K562 (cell line): ENCODE results near the gene MATN1.

Experiments
- CBX3 ChIP-seq, 2 experiments: IDR thresholded peaks; 1 replicate in 1 of 2; 2 replicates in 1 of 2; pipeline ENCODE4 v1.6.1; 2012; ENCODE audit warnings: inconsistent platforms in 2 of 2, low read length in 2 of 2, borderline replicate concordance in 1 of 2, control low read depth in 1 of 2
- FOXP4 ChIP-seq: sonication (generic); formaldehyde crosslinking; IDR thresholded peaks from 2 replicates; pipeline ENCODE4 v1.8.0; 2022; ENCODE audit warnings: mild to moderate bottlenecking, missing genetic modification reagents, borderline replicate concordance
- JUN ChIP-seq, 2 experiments: sonication (generic) in 1 of 2; formaldehyde crosslinking in 1 of 2; IDR thresholded peaks; 2 replicates each; pipeline versions ENCODE4 v1.6.1 to v1.8.0; 2012 to 2022; ENCODE audit warnings: borderline replicate concordance in 2 of 2, mild to moderate bottlenecking in 2 of 2, improper control_type of control experiment in 1 of 2, low read depth in 1 of 2, low read length in 1 of 2, missing genetic modification reagents in 1 of 2

- TF ChIP-seq FOXP4 (CRISPR knock-in tag) (no peak), CBX3 (IDR thresholded peaks at IDR 0.05; ENCODE audit: borderline replicate concordance in 1 of 2, low read length in 2 of 2) (no peak), JUN (IDR thresholded peaks at IDR 0.05; ENCODE audit: borderline replicate concordance, low read depth, low read length) (no peak), JUN (CRISPR knock-in tag; IDR thresholded peaks at IDR 0.05; ENCODE audit: borderline replicate concordance) (no peak)
Measured at GRCh38 chr1:30685796-30686165, 37.6 kb downstream of the MATN1 start.
